H9 (cell line): Measurements from ENCODE around the gene ENTPD6. TPM values are rescaled to one million over a fixed set of nuclear protein-coding genes. Genes with fewer than 3 reads are reported as not detected.

ENCODE experiments used
- DNase-seq: peaks from one replicate; pipeline ENCODE4 v3.0.0-alpha.2; 2017
- H2AFZ ChIP-seq: one replicate; pipeline ENCODE4 v1.6.1; 2013; ENCODE audit warnings: mild to moderate bottlenecking, low read length, control low read depth, moderate library complexity
- H2AK5ac ChIP-seq: 2 replicates; pipeline ENCODE4 v1.6.1; 2013; ENCODE audit warnings: low read length, control low read depth, mixed read lengths; ENCODE audit not compliant: insufficient read length
- H2BK120ac ChIP-seq: one replicate; pipeline ENCODE4 v1.6.1; 2013; ENCODE audit warnings: low read depth, mild to moderate bottlenecking, low read length, control low read depth, inconsistent platforms; ENCODE audit not compliant: poor library complexity, severe bottlenecking
- H2BK12ac ChIP-seq: 2 replicates; pipeline ENCODE4 v1.6.1; 2013; ENCODE audit warnings: low read length, control low read depth, mixed read lengths, low read depth; ENCODE audit not compliant: insufficient read length
- H2BK15ac ChIP-seq: 2 replicates; pipeline ENCODE4 v1.6.1; 2013; ENCODE audit warnings: low read depth, low read length, control low read depth
- H2BK20ac ChIP-seq: one replicate; pipeline ENCODE4 v1.6.1; 2013; ENCODE audit warnings: low read depth, mild to moderate bottlenecking, low read length, control low read depth, inconsistent platforms; ENCODE audit not compliant: poor library complexity, severe bottlenecking
- H2BK5ac ChIP-seq: 2 replicates; pipeline ENCODE4 v1.6.1; 2013; ENCODE audit warnings: low read length, control low read depth, mixed read lengths; ENCODE audit not compliant: insufficient read length
- H3K14ac ChIP-seq: 2 replicates; pipeline ENCODE4 v1.6.1; 2013; ENCODE audit warnings: low read length, control low read depth; ENCODE audit not compliant: insufficient read depth
- H3K18ac ChIP-seq: 2 replicates; pipeline ENCODE4 v1.6.1; 2013; ENCODE audit warnings: low read depth, mild to moderate bottlenecking, mixed read lengths, low read length, control low read depth; ENCODE audit not compliant: insufficient read length
- H3K23ac ChIP-seq: 2 replicates; pipeline ENCODE4 v1.6.1; 2013; ENCODE audit warnings: low read length, control low read depth, mixed read lengths, low read depth; ENCODE audit not compliant: insufficient read length
- H3K23me2 ChIP-seq: 2 replicates; pipeline ENCODE4 v1.6.1; 2013; ENCODE audit warnings: low read depth, mild to moderate bottlenecking, mixed read lengths, low read length, control low read depth; ENCODE audit not compliant: insufficient read length, poor library complexity, severe bottlenecking
- H3K27ac ChIP-seq: 2 replicates; pipeline ENCODE4 v1.5.1; 2013; ENCODE audit warnings: low read length, control low read depth, mixed read lengths, low read depth; ENCODE audit not compliant: insufficient read length
- H3K27me3 ChIP-seq: 2 replicates; pipeline ENCODE4 v1.6.1; 2013; ENCODE audit warnings: low read length, control low read depth, inconsistent platforms; ENCODE audit not compliant: insufficient read depth
- H3K4ac ChIP-seq: 2 replicates; pipeline ENCODE4 v1.6.1; 2013; ENCODE audit warnings: low read depth, mild to moderate bottlenecking, control low read depth, inconsistent platforms, low read length, moderate library complexity
- H3K4me1 ChIP-seq: 2 replicates; pipeline ENCODE4 v1.6.1; 2013; ENCODE audit warnings: low read length, control low read depth, inconsistent platforms; ENCODE audit not compliant: insufficient read depth
- H3K4me2 ChIP-seq: 2 replicates; pipeline ENCODE4 v1.6.1; 2013; ENCODE audit warnings: low read length, control low read depth, mixed read lengths; ENCODE audit not compliant: insufficient read length, insufficient read depth
- H3K56ac ChIP-seq: 2 replicates; pipeline ENCODE4 v1.6.1; 2013; ENCODE audit warnings: low read depth, mild to moderate bottlenecking, mixed read lengths, low read length, control low read depth; ENCODE audit not compliant: insufficient read length
- H3K79me1 ChIP-seq: 2 replicates; pipeline ENCODE4 v1.6.1; 2013; ENCODE audit warnings: low read depth, mild to moderate bottlenecking, moderate library complexity, low read length, control low read depth, inconsistent platforms; ENCODE audit not compliant: insufficient read depth, poor library complexity, severe bottlenecking
- H3K79me2 ChIP-seq: 2 replicates; pipeline ENCODE4 v1.6.1; 2013; ENCODE audit warnings: low read length, control low read depth, inconsistent platforms; ENCODE audit not compliant: insufficient read depth
- H3K9ac ChIP-seq: 2 replicates; pipeline ENCODE4 v1.6.1; 2013; ENCODE audit warnings: low read length, control low read depth, mixed read lengths; ENCODE audit not compliant: insufficient read length; ENCODE audit errors: extremely low read depth
- H3K9me3 ChIP-seq: one replicate; pipeline ENCODE4 v1.6.1; 2013; ENCODE audit warnings: low read depth, low read length, inconsistent platforms; ENCODE audit not compliant: control insufficient read depth
- H3T11ph ChIP-seq: one replicate; pipeline ENCODE4 v1.6.1; 2013; ENCODE audit warnings: mild to moderate bottlenecking, low read length, control low read depth, inconsistent platforms
- H4K20me1 ChIP-seq: one replicate; pipeline ENCODE4 v1.6.1; 2013; ENCODE audit not compliant: control insufficient read depth, insufficient read length, insufficient read depth
- H4K5ac ChIP-seq: 2 replicates; pipeline ENCODE4 v1.6.1; 2013; ENCODE audit warnings: low read depth, mild to moderate bottlenecking, mixed read lengths, low read length, control low read depth; ENCODE audit not compliant: insufficient read length
- H4K8ac ChIP-seq: replicated peaks from 2 replicates; pipeline ENCODE4 v1.6.1; 2013; ENCODE audit warnings: low read length, control low read depth, mixed read lengths, low read depth; ENCODE audit not compliant: insufficient read length
- H4K91ac ChIP-seq: 2 replicates; pipeline ENCODE4 v1.6.1; 2013; ENCODE audit warnings: low read depth, mild to moderate bottlenecking, moderate library complexity, mixed read lengths, low read length, control low read depth; ENCODE audit not compliant: insufficient read length
- H3K27ac Mint-ChIP-seq, 3 experiments: 2 replicates in 2 of 3; 3 replicates in 1 of 3; pipeline ENCODE4 v1.8.0; 2020 to 2021; ENCODE audit warnings: mixed read lengths in 3 of 3, mild to moderate bottlenecking in 1 of 3, moderate library complexity in 1 of 3
- H3K27me3 Mint-ChIP-seq: 2 replicates; pipeline ENCODE4 v1.8.0; 2021; ENCODE audit warnings: low read depth, mild to moderate bottlenecking, moderate library complexity, mixed read lengths
- H3K36me3 Mint-ChIP-seq, 3 experiments: 2 replicates in 2 of 3; 3 replicates in 1 of 3; pipeline ENCODE4 v1.8.0; 2020 to 2021; ENCODE audit warnings: low read depth in 3 of 3, mixed read lengths in 3 of 3; ENCODE audit not compliant: insufficient read depth in 1 of 3
- H3K4me1 Mint-ChIP-seq, 2 experiments: 2 replicates each; pipeline ENCODE4 v1.8.0; 2020; ENCODE audit warnings: mixed read lengths in 2 of 2
- H3K4me3 Mint-ChIP-seq, 2 experiments: 2 replicates in 1 of 2; 3 replicates in 1 of 2; pipeline ENCODE4 v1.8.0; 2020 to 2021; ENCODE audit warnings: mild to moderate bottlenecking in 2 of 2, mixed read lengths in 2 of 2, moderate library complexity in 1 of 2
- H3K9me3 Mint-ChIP-seq, 2 experiments: 2 replicates in 1 of 2; 3 replicates in 1 of 2; pipeline ENCODE4 v1.8.0; 2020; ENCODE audit warnings: mild to moderate bottlenecking in 2 of 2, mixed read lengths in 2 of 2, moderate library complexity in 1 of 2
- CTCF ChIP-seq: fragments of 200-600 bp; sonication (generic); conservative IDR thresholded peaks from 3 replicates; pipeline ENCODE4 v1.8.0; 2021; ENCODE audit warnings: antibody characterized with exemption, mild to moderate bottlenecking
- WGBS: extraction: QIAGEN DNeasy Blood & Tissue Kit; methylation state at CpG from one replicate; pipeline ENCODE4 v1.1.7; 2013; ENCODE audit warnings: missing lambda C conversion rate, low lambda C conversion rate, mixed read lengths; ENCODE audit not compliant: insufficient read length; ENCODE audit errors: extremely low coverage; 5-methylcytosine and 5-hydroxymethylcytosine counted together
- total RNA-seq: library from RNA; stranded (reverse); gene quantifications from 2 replicates; pipeline ENCODE4 v1.2.1, GENCODE V29; 2021

ENTPD6 gene
- total RNA-seq, 1 experiment from 2014 or later = 57.4 TPM

GRCh38 chr20:25251558-25251957 is 56.0 kb downstream of the ENTPD6 start:
- no peak overlapping the region for H4K5ac ChIP-seq
- H2AK5ac ChIP-seq = no peak overlapping the region
- no peak overlapping the region for H2BK120ac ChIP-seq
- H3K14ac ChIP-seq = no peak overlapping the region
- peaks cover 6% of the 10 kb centered on the region for H3K23me2 ChIP-seq
- no peaks in the 10 kb centered on the region for H3K9me3 ChIP-seq
- Mint-ChIP-seq H3K36me3 (peaks cover 4 to 12% (median 4%) of the 10 kb centered on the region in 3 experiments; a peak in 4 of 7 replicates), H3K27me3 (peaks cover 5% of the 10 kb centered on the region), H3K4me3 (no peak overlapping the region), H3K27ac (no peak overlapping the region), H3K9me3 (no peaks in the 10 kb centered on the region), H3K4me1 (peaks cover 32 to 42% of the 10 kb centered on the region in 2 experiments)
- no peak for TF ChIP-seq CTCF
- WGBS = no CpG with 5 or more reads among the region's 4 CpGs
- no peak overlapping the region for H3K27ac ChIP-seq
- no peak overlapping the region for H3K9ac ChIP-seq
- H4K91ac ChIP-seq = no peak overlapping the region
- DNase-seq = no peak
- no peak overlapping the region for H4K8ac ChIP-seq
- no peak overlapping the region for H2AFZ ChIP-seq
- H3K79me1 ChIP-seq = no peaks in the 10 kb centered on the region
- no peak overlapping the region for H3T11ph ChIP-seq
- no peak overlapping the region for H3K23ac ChIP-seq
- H2BK5ac ChIP-seq = no peak overlapping the region
- no peaks in the 10 kb centered on the region; the same call in 1 of the 2 replicates for H3K27me3 ChIP-seq
- no peak overlapping the region for H3K4me2 ChIP-seq
- peaks cover 5% of the 10 kb centered on the region; the same call in 1 of the 2 replicates for H3K79me2 ChIP-seq
- no peak overlapping the region for H3K18ac ChIP-seq
- H3K56ac ChIP-seq = no peak overlapping the region
- no peak overlapping the region for H2BK15ac ChIP-seq
- no peak overlapping the region for H3K4ac ChIP-seq
- H2BK12ac ChIP-seq = no peak overlapping the region
- no peak overlapping the region for H2BK20ac ChIP-seq
- no peaks in the 10 kb centered on the region for H4K20me1 ChIP-seq
- H3K4me1 ChIP-seq = no peaks in the 10 kb centered on the region
